MM.1S (cell line): ENCODE results near the gene EPHA6.

Source experiments
- DNase-seq: peaks from one replicate; pipeline ENCODE4 v3.0.0-alpha.2; 2015
- H2AFZ ChIP-seq: fragments of 300-600 bp; sonication (generic); 2 replicates; pipeline ENCODE4 v1.6.0; 2016; ENCODE audit warnings: antibody characterized with exemption, low read length
- H3F3A ChIP-seq: fragments of 300-600 bp; sonication (generic); 2 replicates; pipeline ENCODE4 v1.6.1; 2016; ENCODE audit warnings: mild to moderate bottlenecking, antibody characterized with exemption, low read length, moderate library complexity, mixed read lengths; ENCODE audit not compliant: insufficient read depth
- H3K27ac ChIP-seq: fragments of 300-600 bp; sonication (generic); 2 replicates; pipeline ENCODE4 v1.5.1; 2016; ENCODE audit warnings: mild to moderate bottlenecking, low read length
- H3K27me3 ChIP-seq: fragments of 300-600 bp; sonication (generic); replicated peaks from 2 replicates; pipeline ENCODE4 v1.6.0; 2016; ENCODE audit warnings: low read length; ENCODE audit not compliant: insufficient read depth
- H3K36me3 ChIP-seq: fragments of 300-600 bp; sonication (generic); replicated peaks from 2 replicates; pipeline ENCODE4 v1.6.1; 2016; ENCODE audit warnings: mild to moderate bottlenecking, low read length, mixed read lengths; ENCODE audit not compliant: insufficient read depth
- H3K4me1 ChIP-seq: fragments of 300-600 bp; sonication (generic); 2 replicates; pipeline ENCODE4 v1.6.1; 2016; ENCODE audit warnings: low read length, mixed read lengths
- H3K4me2 ChIP-seq: fragments of 300-600 bp; sonication (generic); 2 replicates; pipeline ENCODE4 v1.6.0; 2016; ENCODE audit warnings: low read depth, low read length
- H3K4me3 ChIP-seq: fragments of 300-600 bp; sonication (generic); 2 replicates; pipeline ENCODE4 v1.5.1; 2016; ENCODE audit warnings: low read length, mixed read lengths
- H3K79me2 ChIP-seq: fragments of 300-600 bp; sonication (generic); 2 replicates; pipeline ENCODE4 v1.6.1; 2016; ENCODE audit warnings: mixed run types, low read length, mixed read lengths
- H3K9ac ChIP-seq: fragments of 300-600 bp; sonication (generic); 2 replicates; pipeline ENCODE4 v1.6.1; 2016; ENCODE audit warnings: low read length, mixed read lengths
- H3K9me2 ChIP-seq: fragments of 300-600 bp; sonication (generic); replicated peaks from 2 replicates; pipeline ENCODE4 v1.6.1; 2016; ENCODE audit warnings: mild to moderate bottlenecking, low read length, mixed read lengths; ENCODE audit not compliant: insufficient read depth
- H3K9me3 ChIP-seq: fragments of 300-600 bp; sonication (generic); replicated peaks from 2 replicates; pipeline ENCODE4 v1.6.1; 2016; ENCODE audit warnings: mild to moderate bottlenecking, low read length, mixed read lengths; ENCODE audit not compliant: insufficient read depth
- H4K20me1 ChIP-seq: fragments of 300-600 bp; sonication (generic); 2 replicates; pipeline ENCODE4 v1.6.1; 2016; ENCODE audit warnings: mild to moderate bottlenecking, low read length, moderate library complexity, mixed read lengths; ENCODE audit not compliant: insufficient read depth
- CTCF ChIP-seq: fragments of 300-600 bp; sonication (generic); IDR thresholded peaks from 2 replicates; pipeline ENCODE4 v1.5.1; 2016; ENCODE audit warnings: antibody characterized with exemption, low read length, mixed read lengths
- EZH2 ChIP-seq: fragments of 300-600 bp; sonication (generic); optimal IDR thresholded peaks from 2 replicates; pipeline ENCODE3; 2017; ENCODE audit warnings: low read depth, mild to moderate bottlenecking, antibody characterized with exemption, low read length, mixed read lengths
- EZH2phosphoT487 ChIP-seq: fragments of 300-600 bp; sonication (generic); IDR thresholded peaks from 2 replicates; pipeline ENCODE4 v1.6.1; 2018; ENCODE audit warnings: antibody characterized with exemption, low read length

Gene EPHA6

GRCh38 chr3:97278506-97278905, 464.1 kb downstream of the EPHA6 start:
- no peak overlapping the region for H3K4me3 ChIP-seq
- TF ChIP-seq CTCF (no peak), EZH2 (no peak), EZH2phosphoT487 (no peak)
- no peaks in the 10 kb centered on the region for H3K9me3 ChIP-seq
- no peaks in the 10 kb centered on the region for H3K9me2 ChIP-seq
- H3K4me2 ChIP-seq: no peak overlapping the region
- no peaks in the 10 kb centered on the region for H4K20me1 ChIP-seq
- H3K27me3 ChIP-seq: no peaks in the 10 kb centered on the region
- no peak overlapping the region for H2AFZ ChIP-seq
- H3K9ac ChIP-seq: no peak overlapping the region
- no peaks in the 10 kb centered on the region for H3F3A ChIP-seq
- no peaks in the 10 kb centered on the region for H3K36me3 ChIP-seq
- no peak for DNase-seq
- H3K4me1 ChIP-seq: no peaks in the 10 kb centered on the region
- no peak overlapping the region for H3K27ac ChIP-seq
- no peaks in the 10 kb centered on the region for H3K79me2 ChIP-seq

GRCh38 chr3:97291901-97292300, 477.5 kb downstream of the EPHA6 start:
- Histone ChIP-seq H3K36me3 (no peaks in the 10 kb centered on the region), H3K27me3 (no peaks in the 10 kb centered on the region), H3K79me2 (no peaks in the 10 kb centered on the region), H3K4me2 (no peak overlapping the region), H2AFZ (no peak overlapping the region), H3K9ac (no peak overlapping the region), H3K9me3 (no peaks in the 10 kb centered on the region), H3K4me1 (no peaks in the 10 kb centered on the region), H3K9me2 (no peaks in the 10 kb centered on the region), H4K20me1 (no peaks in the 10 kb centered on the region), H3K4me3 (no peak overlapping the region), H3F3A (no peaks in the 10 kb centered on the region), H3K27ac (no peak overlapping the region)
- no peak for TF ChIP-seq CTCF
- TF ChIP-seq EZH2: no peak
- TF ChIP-seq EZH2phosphoT487: no peak
- no peak for DNase-seq

- Histone ChIP-seq H3K4me3 (no peak overlapping the region), H2AFZ (no peak overlapping the region), H3K27ac (no peak overlapping the region), H3K79me2 (no peaks in the 10 kb centered on the region), H3K9me2 (no peaks in the 10 kb centered on the region), H3K4me2 (no peak overlapping the region), H3F3A (no peaks in the 10 kb centered on the region), H3K9me3 (no peaks in the 10 kb centered on the region), H3K27me3 (no peaks in the 10 kb centered on the region), H3K9ac (no peak overlapping the region), H4K20me1 (no peaks in the 10 kb centered on the region), H3K4me1 (no peaks in the 10 kb centered on the region), H3K36me3 (no peaks in the 10 kb centered on the region)
- TF ChIP-seq EZH2phosphoT487: no peak
- no peak for TF ChIP-seq EZH2
- TF ChIP-seq CTCF: no peak
- DNase-seq: no peak
Measured at GRCh38 chr3:97293596-97294131, 479.3 kb downstream of the EPHA6 start.
